GM12892 (cell line): Measurements from ENCODE around the gene ZCCHC14.

Source experiments
- POLR2A ChIP-seq: IDR thresholded peaks from 2 replicates; pipeline ENCODE4 v1.6.1; 2011; ENCODE audit warnings: low read depth, low read length, control low read depth
- POLR2AphosphoS5 ChIP-seq: IDR thresholded peaks from 2 replicates; pipeline ENCODE4 v1.6.1; 2011; ENCODE audit warnings: low read depth, low read length, control low read depth
- TAF1 ChIP-seq: IDR thresholded peaks from 2 replicates; pipeline ENCODE4 v1.6.1; 2011; ENCODE audit warnings: low read depth, mild to moderate bottlenecking, control low read depth, low read length, borderline replicate concordance

GRCh38 chr16:87470332-87470731 is 22.5 kb downstream of the ZCCHC14 start:
- TF ChIP-seq POLR2AphosphoS5 (no peak), POLR2A (no peak), TAF1 (no peak)
